H7 (cell line): Measurements from ENCODE around the gene RPS6KA5. TPM values are rescaled to one million over a fixed set of nuclear protein-coding genes. Genes with fewer than 3 reads are reported as not detected.

ENCODE experiments used
- DNase-seq: peaks from one replicate; pipeline ENCODE4 v3.0.0; 2012
- H3K27me3 ChIP-seq: 2 replicates; pipeline ENCODE4 v1.6.0; 2011; ENCODE audit warnings: mild to moderate bottlenecking, low read length; ENCODE audit not compliant: control insufficient read depth, insufficient read depth
- H3K36me3 ChIP-seq: replicated peaks from 2 replicates; pipeline ENCODE4 v1.5.1; 2011; ENCODE audit warnings: low read length; ENCODE audit not compliant: control insufficient read depth, insufficient read depth
- H3K4me3 ChIP-seq: 2 replicates; pipeline ENCODE4 v1.5.1; 2011; ENCODE audit warnings: low read depth, mild to moderate bottlenecking, control low read depth, low read length, moderate library complexity; ENCODE audit not compliant: insufficient read depth
- total RNA-seq: library from RNA; depleted of rRNA; stranded (reverse); fragments of >200 nt; shearing (Covaris generic); gene quantifications from 2 replicates; pipeline ENCODE4 v1.2.3, GENCODE V29; 2014

The RPS6KA5 gene
- total RNA-seq, 1 experiment from 2014 or later: 1.1 TPM

- Histone ChIP-seq H3K27me3 (no peaks in the 10 kb centered on the region), H3K36me3 (no peaks in the 10 kb centered on the region), H3K4me3 (no peak overlapping the region)
- DNase-seq: no peak
Measured at GRCh38 chr14:90938615-90939014, 121.8 kb downstream of the RPS6KA5 start.

GRCh38 chr14:90936757-90937440 lies 123.5 kb downstream of the RPS6KA5 start:
- H3K4me3 ChIP-seq: no peak overlapping the region
- no peaks in the 10 kb centered on the region for H3K27me3 ChIP-seq
- no peaks in the 10 kb centered on the region for H3K36me3 ChIP-seq
- no peak for DNase-seq

GRCh38 chr14:90924621-90925340 lies 135.7 kb downstream of the RPS6KA5 start:
- DNase-seq: no peak
- Histone ChIP-seq H3K4me3 (no peak overlapping the region), H3K36me3 (no peaks in the 10 kb centered on the region), H3K27me3 (no peaks in the 10 kb centered on the region)

GRCh38 chr14:90922141-90922540 lies 138.3 kb downstream of the RPS6KA5 start:
- Histone ChIP-seq H3K4me3 (no peak overlapping the region), H3K27me3 (no peaks in the 10 kb centered on the region), H3K36me3 (no peaks in the 10 kb centered on the region)
- no peak for DNase-seq

GRCh38 chr14:90911121-90911520 lies 149.3 kb downstream of the RPS6KA5 start:
- Histone ChIP-seq H3K36me3 (no peaks in the 10 kb centered on the region), H3K4me3 (no peak overlapping the region), H3K27me3 (no peaks in the 10 kb centered on the region)
- DNase-seq: no peak

- DNase-seq: no peak
- Histone ChIP-seq H3K4me3 (no peak overlapping the region), H3K27me3 (no peaks in the 10 kb centered on the region), H3K36me3 (no peaks in the 10 kb centered on the region)
Measured at GRCh38 chr14:90907178-90907577, 153.3 kb downstream of the RPS6KA5 start.

- H3K4me3 ChIP-seq: no peak overlapping the region
- no peak for DNase-seq
- H3K36me3 ChIP-seq: no peaks in the 10 kb centered on the region
- H3K27me3 ChIP-seq: no peaks in the 10 kb centered on the region
Measured at GRCh38 chr14:90905531-90905930, 154.9 kb downstream of the RPS6KA5 start.

- no peak overlapping the region for H3K4me3 ChIP-seq
- peak; percentile 61 for DNase-seq
Measured at GRCh38 chr14:90903101-90903500, 157.3 kb downstream of the RPS6KA5 start.

GRCh38 chr14:90900476-90901083 lies 159.9 kb downstream of the RPS6KA5 start:
- DNase-seq: no peak
- Histone ChIP-seq H3K27me3 (no peaks in the 10 kb centered on the region), H3K4me3 (no peak overlapping the region)

More at GRCh38 chr14:90903101-90903500, 157.3 kb downstream of the RPS6KA5 start:
- H3K27me3 ChIP-seq: no peaks in the 10 kb centered on the region
- H3K36me3 ChIP-seq: no peaks in the 10 kb centered on the region; the same call in 1 of the 2 replicates

GRCh38 chr14:90897022-90897421 lies 163.4 kb downstream of the RPS6KA5 start:
- H3K27me3 ChIP-seq: no peaks in the 10 kb centered on the region
- no peaks in the 10 kb centered on the region; the same call in 1 of the 2 replicates for H3K36me3 ChIP-seq
- H3K4me3 ChIP-seq: no peak overlapping the region
- no peak for DNase-seq

More at GRCh38 chr14:90900476-90901083, 159.9 kb downstream of the RPS6KA5 start:
- H3K36me3 ChIP-seq: no peaks in the 10 kb centered on the region; the same call in 1 of the 2 replicates

GRCh38 chr14:90894241-90894640 lies 166.2 kb downstream of the RPS6KA5 start:
- no peak for DNase-seq
- no peak overlapping the region for H3K4me3 ChIP-seq
- no peaks in the 10 kb centered on the region for H3K27me3 ChIP-seq
- no peaks in the 10 kb centered on the region; the same call in 1 of the 2 replicates for H3K36me3 ChIP-seq

- H3K4me3 ChIP-seq: no peak overlapping the region
- DNase-seq: no peak
- H3K36me3 ChIP-seq: no peaks in the 10 kb centered on the region; the same call in 1 of the 2 replicates
- no peaks in the 10 kb centered on the region for H3K27me3 ChIP-seq
Measured at GRCh38 chr14:90893510-90893909, 166.9 kb downstream of the RPS6KA5 start.

GRCh38 chr14:90892970-90893369 lies 167.5 kb downstream of the RPS6KA5 start:
- Histone ChIP-seq H3K4me3 (no peak overlapping the region), H3K36me3 (no peaks in the 10 kb centered on the region), H3K27me3 (no peaks in the 10 kb centered on the region)
- no peak for DNase-seq

- no peaks in the 10 kb centered on the region for H3K36me3 ChIP-seq
- H3K4me3 ChIP-seq: no peak overlapping the region
- no peak for DNase-seq
- H3K27me3 ChIP-seq: no peaks in the 10 kb centered on the region
Measured at GRCh38 chr14:90891326-90891725, 169.1 kb downstream of the RPS6KA5 start.
